Measurements from ENCODE around the gene NFX1. TPM values are rescaled to one million over a fixed set of nuclear protein-coding genes. Genes with fewer than 3 reads are reported as not detected.
"Not testable (repeated sequence)": the region's sequence is repeated elsewhere in the genome, so short reads cannot be mapped to it uniquely, and the experiment has no call there.

The NFX1 gene
- polyA plus RNA-seq, 3 donors: 10.2 to 16.7 (median 14.8) TPM

GRCh38 chr9:33395159-33395879 lies 105.0 kb downstream of the NFX1 start:
- H3K27ac ChIP-seq (ENCODE audit: low read depth, low read length): not testable (repeated sequence)
- 48 to 89% (median 79%) methylated on average over 15 of the region's 15 CpGs for WGBS, 3 donors

- WGBS, 3 donors: 50 to 67% (median 51%) methylated on average over 3 of the region's 4 CpGs
- not testable (repeated sequence) for H3K27ac ChIP-seq (ENCODE audit: low read depth, low read length)
Observed at GRCh38 chr9:33397801-33398200, 107.5 kb downstream of the NFX1 start.

- WGBS, 3 donors: 78 to 89% (median 86%) methylated on average over 4 of the region's 4 CpGs
Observed at GRCh38 chr9:33399047-33399446, 108.7 kb downstream of the NFX1 start.

GRCh38 chr9:33401809-33402208 lies 111.5 kb downstream of the NFX1 start:
- 38 to 66% (median 54%) methylated on average over 6 to 9 of the region's 10 CpGs for WGBS, 3 donors
- not testable (repeated sequence) for H3K27ac ChIP-seq (ENCODE audit: low read depth, low read length)

More at GRCh38 chr9:33399047-33399446, 108.7 kb downstream of the NFX1 start:
- not testable (repeated sequence) for H3K27ac ChIP-seq (ENCODE audit: low read depth, low read length)

DNA sequence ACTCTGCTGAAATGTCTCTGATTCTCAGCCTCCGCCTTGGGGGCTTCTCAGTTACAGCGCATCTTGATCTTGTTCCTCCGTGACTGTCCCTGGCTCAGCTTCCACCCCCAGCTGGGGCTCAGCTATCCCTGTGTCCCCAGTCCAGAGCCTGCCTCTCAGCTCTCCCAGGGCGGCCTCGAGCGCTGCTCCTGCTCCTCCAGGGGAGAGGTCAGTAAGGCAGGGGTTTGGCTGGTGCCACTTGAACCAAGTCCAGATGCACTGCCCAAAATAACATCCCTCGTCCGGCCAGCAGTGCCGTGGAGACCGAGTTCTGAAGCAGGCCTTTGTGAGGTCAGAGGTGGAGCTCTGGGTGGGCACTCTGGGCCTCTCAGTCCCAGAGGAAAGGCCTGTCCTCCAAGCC lies 112.1 kb downstream of the NFX1 start, which contains the start of gene AQP7:
Gene AQP7, minus strand, starts transcription at position 198 of the 400 bp plus-strand sequence. CDS start 1,306 bp downstream, outside the sequence.
- H3K27ac ChIP-seq (ENCODE audit: low read depth, low read length): not testable (repeated sequence)
- 30 to 83% (median 51%) methylated on average over 10 of the region's 10 CpGs for WGBS, 3 donors

GRCh38 chr9:33403941-33404787 lies 113.8 kb downstream of the NFX1 start:
- no peak overlapping the region for H3K27ac ChIP-seq (ENCODE audit: low read depth, low read length)
- WGBS, 3 donors: 74 to 77% (median 75%) methylated on average over 17 of the region's 17 CpGs

GRCh38 chr9:33404788-33405362 lies 114.6 kb downstream of the NFX1 start:
- no peak overlapping the region for H3K27ac ChIP-seq (ENCODE audit: low read depth, low read length)
- WGBS, 3 donors: 77 to 87% (median 79%) methylated on average over 4 of the region's 4 CpGs

- WGBS, 3 donors: 83 to 98% (median 97%) methylated on average over 3 of the region's 3 CpGs
- H3K27ac ChIP-seq (ENCODE audit: low read depth, low read length): no peak overlapping the region
Observed at GRCh38 chr9:33407061-33407460, 116.7 kb downstream of the NFX1 start.

DNA sequence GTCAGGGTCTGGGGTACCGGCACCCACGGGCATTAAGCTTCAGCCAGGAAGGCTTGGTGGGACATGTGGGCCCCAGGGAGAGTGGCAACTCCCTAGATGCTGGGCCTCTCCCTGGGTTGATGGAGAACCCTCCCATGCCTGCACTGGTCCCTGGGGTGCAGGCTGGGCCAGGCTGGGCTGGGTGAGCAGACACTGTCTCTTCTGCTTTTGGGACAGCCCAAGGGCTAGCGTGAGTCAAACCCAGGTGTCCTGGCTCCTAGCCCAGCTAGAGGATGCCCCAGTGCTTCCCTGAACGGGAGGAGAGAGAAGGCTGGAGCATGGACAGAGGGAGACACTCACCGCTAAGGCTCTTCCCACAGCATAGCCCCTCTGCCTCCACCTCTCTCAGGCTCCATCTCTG lies 117.8 kb downstream of the NFX1 start:
- H3K27ac ChIP-seq (ENCODE audit: low read depth, low read length): no peak overlapping the region
- WGBS, 3 donors: 64 to 80% (median 71%) methylated on average over 5 of the region's 5 CpGs

DNA sequence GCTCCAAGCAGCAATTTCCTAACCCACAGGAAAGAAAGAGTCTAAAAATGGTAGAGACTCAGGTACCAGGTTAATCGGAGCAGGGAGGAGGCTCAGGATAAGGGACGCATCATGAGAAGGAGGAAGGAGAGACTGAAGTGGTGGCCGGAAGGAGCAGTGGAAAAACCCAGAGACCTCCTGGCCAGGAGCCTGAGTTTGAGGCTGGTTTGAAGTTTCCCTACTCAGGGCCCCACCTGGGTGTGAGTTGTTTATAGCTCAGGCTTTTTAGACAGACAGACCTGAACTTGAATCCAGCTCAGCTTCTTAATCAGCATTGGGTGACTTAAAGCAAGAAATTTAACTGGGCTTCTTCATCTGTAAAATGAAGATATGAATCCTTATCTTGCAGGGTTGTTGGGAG lies 124.0 kb downstream of the NFX1 start:
- WGBS, 3 donors: 35 to 77% (median 43%) methylated on average over 3 of the region's 3 CpGs

DNA sequence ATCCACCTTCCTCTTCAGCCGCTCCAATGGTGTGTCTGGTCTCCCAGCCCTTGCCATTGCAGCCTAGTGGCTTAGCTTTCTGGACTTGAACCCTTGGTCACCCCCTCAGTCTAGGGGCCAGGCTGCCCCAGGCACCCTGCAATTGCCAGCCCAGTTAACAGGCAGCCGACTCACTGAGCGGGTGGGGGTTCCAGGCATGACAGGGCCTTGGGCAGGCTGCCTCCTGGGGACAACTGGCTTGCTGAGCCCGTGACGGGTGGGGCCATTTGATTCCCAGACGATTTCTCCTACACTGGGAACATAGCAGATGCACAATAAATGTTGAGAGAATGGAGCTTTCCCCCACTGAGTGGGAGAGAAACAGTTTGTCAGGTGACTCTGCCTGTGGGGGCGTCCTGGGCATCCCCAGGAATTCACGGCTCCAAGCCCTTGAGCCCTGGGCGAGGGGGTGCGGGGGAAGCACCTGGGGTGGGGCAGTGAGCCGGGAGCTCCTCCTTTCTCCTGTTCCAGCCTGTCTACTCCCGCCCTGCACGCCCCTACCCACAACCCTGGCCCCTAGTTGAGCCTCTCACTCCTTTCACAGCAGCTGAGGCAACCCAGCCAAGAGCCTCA lies 124.7 kb downstream of the NFX1 start:
- 56 to 68% (median 65%) methylated on average over 11 to 13 of the region's 13 CpGs for WGBS, 3 donors
- no peak overlapping the region for H3K27ac ChIP-seq (ENCODE audit: low read depth, low read length)

More for the DNA sequence above, 124.0 kb downstream of the NFX1 start:
- no peak overlapping the region for H3K27ac ChIP-seq (ENCODE audit: low read depth, low read length)

GRCh38 chr9:33415501-33416038 lies 125.3 kb downstream of the NFX1 start:
- WGBS, 3 donors: 18 to 43% (median 33%) methylated on average over 9 of the region's 9 CpGs
- no peak overlapping the region for H3K27ac ChIP-seq (ENCODE audit: low read depth, low read length)

GRCh38 chr9:33416996-33417395 lies 126.7 kb downstream of the NFX1 start:
- H3K27ac ChIP-seq (ENCODE audit: low read depth, low read length): no peak overlapping the region
- WGBS, 3 donors: 63 to 80% (median 69%) methylated on average over 5 of the region's 5 CpGs

DNA sequence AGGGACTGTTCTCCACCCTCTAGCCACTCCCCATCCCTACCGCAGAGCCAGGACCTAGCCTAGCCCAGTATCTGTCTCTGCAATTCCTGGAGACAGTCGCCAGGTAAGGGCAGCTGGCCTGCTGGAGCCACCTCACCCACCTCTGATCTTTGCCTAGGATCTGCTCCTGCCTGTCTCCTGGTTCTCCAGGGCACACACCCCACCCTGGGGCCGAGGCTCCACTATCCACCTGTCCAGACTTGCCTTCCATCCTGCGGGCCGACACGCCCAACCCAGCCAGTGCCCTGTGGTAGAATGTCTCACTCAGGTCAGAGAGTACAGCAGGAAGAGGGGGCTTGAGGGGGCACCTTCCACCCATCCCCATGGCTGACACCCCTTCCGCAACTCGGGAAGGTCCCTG lies 127.8 kb downstream of the NFX1 start:
- no peak overlapping the region for H3K27ac ChIP-seq (ENCODE audit: low read depth, low read length)
- WGBS, 3 donors: 92 to 96% (median 93%) methylated on average over 8 of the region's 8 CpGs

GRCh38 chr9:33419708-33420303 lies 129.5 kb downstream of the NFX1 start:
- no peak overlapping the region for H3K27ac ChIP-seq (ENCODE audit: low read depth, low read length)
- WGBS, 3 donors: 73 to 86% (median 75%) methylated on average over 10 of the region's 10 CpGs

All from adipose tissue (tissue), 3 donors.